GM18508 (cell line): ENCODE measurements around the gene E4F1.
"Not testable (repeated sequence)": the region's sequence is repeated elsewhere in the genome, so short reads cannot be mapped to it uniquely, and the experiment has no call there.

ENCODE experiments used
- ATAC-seq: cut with Tn5 transposase; IDR thresholded peaks from one replicate; pipeline ENCODE4 v1.9.1; 2021; ENCODE audit warnings: moderate number of reproducible peaks; ENCODE audit not compliant: insufficient read depth, unreplicated experiment

E4F1 gene

DNA sequence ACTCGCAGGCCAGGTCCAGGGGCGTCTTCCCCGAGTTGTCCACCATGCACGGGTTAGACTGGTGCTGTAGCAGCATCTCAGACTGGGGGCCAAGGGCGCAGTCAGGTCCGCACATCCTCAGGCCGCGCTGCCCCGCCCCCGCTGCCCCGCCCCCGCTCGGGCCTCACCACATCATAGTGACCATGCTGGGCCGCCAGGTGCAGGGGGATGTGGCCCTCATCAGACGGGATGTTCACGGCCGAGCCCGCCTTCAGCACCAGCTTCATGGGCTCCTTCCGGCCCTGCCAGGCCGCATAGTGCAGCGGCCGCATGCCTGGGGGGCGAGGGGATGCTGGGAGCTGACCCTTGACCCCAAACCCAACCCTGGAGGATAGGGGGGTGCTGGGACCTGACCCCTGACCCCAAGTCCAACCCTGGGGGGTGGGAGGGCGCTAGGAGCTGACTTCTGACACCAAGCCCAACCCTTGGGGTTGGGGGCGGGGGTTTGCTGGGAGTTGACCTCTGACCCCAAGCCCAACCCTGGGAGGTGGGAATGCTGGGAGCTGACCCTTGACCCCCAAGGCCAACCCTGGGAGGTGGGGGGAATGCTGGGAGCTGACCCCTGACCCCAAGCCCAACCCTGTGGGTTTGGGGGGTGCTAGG, 34.0 kb upstream of the E4F1 start:
- no peak for ATAC-seq

- ATAC-seq: no peak
These were observed 33.3 kb upstream of the E4F1 start for GRCh38 chr16:2190002-2190658.

- no peak for ATAC-seq
These were observed 32.5 kb upstream of the E4F1 start for GRCh38 chr16:2190659-2191445.

- ATAC-seq: no peak
These were observed 32.0 kb upstream of the E4F1 start for GRCh38 chr16:2191446-2191706.

DNA sequence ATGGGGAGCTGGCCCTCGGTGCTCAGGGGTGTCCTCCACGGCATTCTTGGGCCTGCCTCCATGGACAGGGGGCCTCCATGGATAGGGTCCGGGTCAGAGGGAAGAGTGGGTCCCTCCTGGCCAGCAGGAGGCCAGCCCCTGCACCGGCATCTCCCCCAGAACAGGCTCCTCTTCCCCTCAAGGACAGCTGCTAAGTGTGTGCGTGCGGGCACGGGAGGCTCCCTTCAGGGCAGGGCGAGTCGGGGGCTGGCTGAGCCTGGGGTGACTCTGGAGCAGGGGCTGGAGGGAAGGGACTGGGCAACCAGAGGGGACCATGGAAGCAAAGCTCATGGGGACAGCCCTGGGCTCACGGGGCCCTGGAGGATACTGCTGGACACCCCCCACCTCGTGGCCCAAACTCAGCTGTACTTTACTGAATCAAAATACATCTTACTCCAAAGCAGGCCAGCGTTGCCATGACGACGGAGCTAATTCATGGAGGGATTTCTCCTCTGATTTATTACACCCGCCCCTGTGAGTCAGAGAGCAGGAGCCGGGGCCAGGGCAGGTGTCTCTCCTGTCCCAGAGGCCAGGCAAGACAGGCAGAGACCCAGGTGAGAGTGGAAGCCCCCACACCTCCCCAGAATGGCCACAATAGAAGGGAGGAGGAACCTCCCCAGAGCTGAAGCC, 29.1 kb upstream of the E4F1 start:
- no peak for ATAC-seq

- no peak for ATAC-seq
These were observed 28.5 kb upstream of the E4F1 start for GRCh38 chr16:2194852-2195321.

DNA sequence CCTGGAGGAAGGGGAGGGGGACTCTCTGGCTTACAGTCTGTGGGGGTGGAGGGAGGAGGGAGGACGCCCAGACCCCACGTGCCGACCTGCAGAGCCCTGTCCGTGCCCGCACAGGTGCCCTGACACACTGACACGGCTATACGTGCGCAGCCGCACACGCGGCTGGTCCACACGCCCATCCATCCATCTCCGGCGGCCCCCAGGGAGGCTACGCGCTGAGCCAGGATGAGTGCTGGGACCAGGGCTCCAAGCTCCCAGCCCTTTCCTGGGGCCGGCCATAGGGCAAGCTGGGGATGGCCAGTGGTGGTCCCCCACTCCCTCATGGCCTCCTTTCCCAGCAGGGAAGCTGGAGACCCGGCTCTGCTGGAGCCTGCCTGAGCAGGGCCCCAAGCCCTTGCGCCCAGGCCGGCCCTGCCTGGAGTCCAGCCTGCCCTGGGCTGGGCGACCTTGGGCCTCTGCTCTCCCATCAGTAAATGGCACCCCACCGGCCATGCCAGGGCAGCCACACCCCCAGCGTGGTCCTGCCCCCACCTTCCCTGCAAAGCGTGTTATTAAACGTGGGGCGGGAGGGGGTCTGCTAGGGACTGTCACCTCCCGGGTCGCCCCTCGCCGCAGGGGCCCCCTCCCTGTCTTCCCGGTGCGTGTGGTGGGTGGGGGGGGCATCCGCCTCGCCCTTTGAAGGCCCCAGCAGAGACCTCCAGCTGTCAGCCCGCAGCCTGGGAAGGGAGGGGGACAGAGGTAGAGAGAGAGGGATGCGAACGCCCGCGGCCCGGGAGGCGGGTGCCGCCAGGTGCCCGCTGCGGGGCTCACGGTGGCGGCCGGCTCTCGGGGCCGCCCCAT, 27.8 kb upstream of the E4F1 start:
- no peak for ATAC-seq

DNA sequence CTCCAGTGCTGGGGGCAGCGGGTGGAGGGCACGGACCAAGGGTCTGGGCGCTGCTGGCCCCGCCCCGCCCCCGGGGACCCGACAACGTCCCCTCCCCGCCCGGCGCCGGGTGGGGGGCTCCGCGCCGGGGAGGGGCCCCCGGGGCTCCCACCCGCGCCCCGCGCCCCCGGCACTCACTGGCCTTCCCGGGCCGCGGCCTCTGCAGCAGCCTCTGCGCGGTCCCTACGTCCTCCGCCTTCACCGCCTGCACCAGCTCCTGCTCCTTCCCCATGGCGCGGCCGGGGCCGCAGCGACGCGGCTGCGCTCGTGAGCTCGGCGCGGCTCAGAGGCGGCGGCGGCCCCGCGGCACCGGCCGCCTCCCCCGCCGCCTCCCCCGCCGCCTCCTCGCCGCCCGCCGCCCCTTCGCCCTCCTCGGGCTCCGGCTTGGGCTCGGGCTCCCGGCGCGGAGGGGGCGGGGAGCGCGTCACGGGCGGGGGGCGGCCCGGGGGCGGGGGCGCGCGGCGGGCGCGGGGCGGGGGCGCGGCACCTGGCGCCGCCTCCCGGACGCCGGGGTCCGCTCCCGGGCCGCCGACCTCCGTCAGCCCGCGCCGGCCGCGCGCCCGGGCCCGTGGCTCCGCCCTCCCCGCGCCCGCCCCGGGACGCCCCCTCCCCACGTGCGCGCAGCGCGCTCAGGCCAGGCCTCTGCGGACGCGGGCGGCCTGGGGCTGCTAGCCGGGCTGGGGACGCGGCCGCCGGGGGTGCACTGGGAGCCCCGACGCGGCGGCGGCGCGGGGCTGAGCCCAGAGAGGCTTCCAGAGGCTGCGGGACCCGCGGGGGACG, 27.0 kb upstream of the E4F1 start, which contains the start of gene CASKIN1:
Gene CASKIN1 (minus strand): TSS at position 444 of the 819 bp plus-strand sequence. CDS start 173 bp downstream, at position 271.
- no peak for ATAC-seq

GRCh38 chr16:2196981-2197511, 26.3 kb upstream of the E4F1 start:
- no peak for ATAC-seq

DNA sequence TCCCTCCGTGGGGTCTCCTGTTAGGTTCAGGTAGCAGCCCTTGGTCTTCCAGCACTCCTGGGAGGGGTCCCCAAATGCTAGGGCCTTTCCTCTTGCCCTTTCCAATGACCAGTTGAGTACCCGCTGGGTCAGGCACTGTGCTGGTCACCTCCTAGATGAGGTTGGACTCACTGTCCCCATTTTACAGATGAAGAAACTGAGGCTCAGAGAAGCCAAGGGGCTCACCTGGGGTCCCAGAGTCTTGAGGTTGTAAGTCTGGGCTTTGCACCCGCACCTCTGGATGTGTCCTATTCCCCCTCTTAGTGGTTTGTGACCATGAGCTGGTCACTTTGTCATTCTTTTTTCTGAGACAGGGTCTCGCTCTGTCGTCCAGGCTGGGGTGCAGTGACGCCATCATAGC, 25.6 kb upstream of the E4F1 start:
- ATAC-seq: no peak

DNA sequence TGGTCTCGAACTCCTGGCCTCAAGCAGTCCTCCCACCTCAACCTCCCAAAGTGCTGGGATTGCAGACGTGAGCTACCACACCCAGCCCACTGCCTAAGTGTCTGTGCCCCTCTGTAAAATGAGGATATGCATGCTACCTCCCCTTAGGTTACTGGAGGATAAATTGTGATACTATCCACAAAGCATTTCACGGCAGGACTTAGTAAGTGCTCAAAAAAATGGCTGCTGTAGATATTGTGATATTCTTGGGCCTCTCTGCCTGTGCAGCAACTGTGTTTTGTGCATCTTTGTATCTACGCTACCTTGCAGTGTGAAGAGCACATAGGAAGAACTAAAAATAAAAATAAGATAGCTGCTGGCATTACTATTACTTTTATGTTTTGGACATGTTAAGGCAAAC, 25.1 kb upstream of the E4F1 start:
- ATAC-seq: no peak

DNA sequence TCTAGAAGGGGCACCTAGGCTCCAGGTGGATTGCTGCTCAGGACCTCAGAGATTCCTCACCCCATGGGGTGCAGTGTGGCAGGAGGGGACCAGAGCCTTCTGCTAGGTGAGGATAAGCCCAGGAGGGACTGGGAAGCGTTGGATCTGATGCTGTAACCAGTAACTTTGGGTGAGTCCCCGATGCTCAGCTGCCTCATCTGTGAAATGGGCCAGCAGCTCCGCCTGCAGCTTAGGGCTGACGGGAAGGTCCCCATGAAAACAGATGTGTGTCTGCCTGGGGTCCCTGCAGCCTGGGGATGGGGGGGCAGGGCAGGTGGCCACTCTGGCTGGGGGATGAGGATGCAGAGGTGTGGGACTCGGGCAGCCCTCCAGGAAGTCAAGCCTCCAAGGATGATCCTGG, 24.3 kb upstream of the E4F1 start:
- ATAC-seq: no peak

- no peak for ATAC-seq
These were observed 23.7 kb upstream of the E4F1 start for GRCh38 chr16:2199621-2200139.

GRCh38 chr16:2200313-2200712, 23.1 kb upstream of the E4F1 start:
- no peak for ATAC-seq

DNA sequence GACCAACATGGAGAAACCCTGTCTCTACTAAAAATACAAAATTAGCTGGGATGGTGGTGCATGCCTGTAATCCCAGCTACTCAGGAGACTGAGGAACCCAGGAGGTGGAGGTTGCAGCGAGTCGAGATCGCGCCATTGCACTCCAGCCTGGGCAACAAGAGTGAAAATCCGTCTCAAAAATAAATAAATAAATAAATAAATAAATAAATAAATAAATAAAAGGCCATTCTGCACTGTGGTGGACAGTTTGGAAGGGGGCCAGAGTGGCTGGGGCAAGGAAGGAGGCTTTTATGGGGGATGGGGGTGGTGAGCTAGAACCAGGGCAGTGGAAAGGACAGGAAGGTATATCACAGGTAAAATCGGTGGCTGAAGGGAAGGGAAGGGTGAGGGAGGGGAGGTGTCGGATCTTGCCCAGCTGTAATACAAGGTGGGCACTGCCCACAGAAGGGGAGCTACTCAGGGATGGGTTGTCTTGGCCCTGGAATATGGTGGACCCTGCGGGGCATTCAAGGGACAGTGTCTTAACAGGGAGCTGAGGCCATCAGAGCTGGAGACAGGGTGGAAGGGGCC, 20.2 kb upstream of the E4F1 start:
- not testable (repeated sequence) for ATAC-seq

DNA sequence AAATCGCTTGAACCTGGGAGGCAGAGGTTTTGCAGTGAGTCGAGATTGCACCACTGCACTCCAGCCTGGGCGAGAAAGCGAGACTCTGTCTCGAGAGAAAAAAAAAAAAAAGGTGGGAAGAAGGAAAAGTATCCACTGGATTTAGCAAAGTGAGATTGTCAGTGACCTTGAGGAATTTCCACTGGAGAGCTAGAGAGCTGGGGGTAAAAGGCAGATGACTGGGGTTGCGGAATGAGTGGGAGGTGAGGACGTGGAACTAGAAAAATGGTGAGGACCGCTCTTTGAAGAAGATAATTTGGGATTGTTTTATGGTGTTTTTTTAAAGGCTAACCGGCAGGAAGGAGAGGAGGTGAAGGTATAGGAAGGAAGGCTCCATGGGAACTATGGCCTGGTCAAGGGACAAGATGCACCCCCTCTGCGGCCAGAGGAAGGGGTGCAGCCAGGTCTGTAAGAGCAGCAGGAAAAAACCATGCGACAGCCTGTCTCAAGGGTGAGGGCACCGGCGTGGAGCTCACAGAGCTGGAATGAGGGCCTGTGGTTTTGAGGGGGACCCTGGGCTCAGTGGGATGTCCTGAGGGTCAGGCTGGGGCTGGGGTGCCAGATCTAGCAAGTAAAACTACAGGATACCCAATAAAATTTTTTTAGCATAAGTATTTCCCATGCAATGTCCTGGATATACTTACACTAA, 18.8 kb upstream of the E4F1 start:
- ATAC-seq: no peak

DNA sequence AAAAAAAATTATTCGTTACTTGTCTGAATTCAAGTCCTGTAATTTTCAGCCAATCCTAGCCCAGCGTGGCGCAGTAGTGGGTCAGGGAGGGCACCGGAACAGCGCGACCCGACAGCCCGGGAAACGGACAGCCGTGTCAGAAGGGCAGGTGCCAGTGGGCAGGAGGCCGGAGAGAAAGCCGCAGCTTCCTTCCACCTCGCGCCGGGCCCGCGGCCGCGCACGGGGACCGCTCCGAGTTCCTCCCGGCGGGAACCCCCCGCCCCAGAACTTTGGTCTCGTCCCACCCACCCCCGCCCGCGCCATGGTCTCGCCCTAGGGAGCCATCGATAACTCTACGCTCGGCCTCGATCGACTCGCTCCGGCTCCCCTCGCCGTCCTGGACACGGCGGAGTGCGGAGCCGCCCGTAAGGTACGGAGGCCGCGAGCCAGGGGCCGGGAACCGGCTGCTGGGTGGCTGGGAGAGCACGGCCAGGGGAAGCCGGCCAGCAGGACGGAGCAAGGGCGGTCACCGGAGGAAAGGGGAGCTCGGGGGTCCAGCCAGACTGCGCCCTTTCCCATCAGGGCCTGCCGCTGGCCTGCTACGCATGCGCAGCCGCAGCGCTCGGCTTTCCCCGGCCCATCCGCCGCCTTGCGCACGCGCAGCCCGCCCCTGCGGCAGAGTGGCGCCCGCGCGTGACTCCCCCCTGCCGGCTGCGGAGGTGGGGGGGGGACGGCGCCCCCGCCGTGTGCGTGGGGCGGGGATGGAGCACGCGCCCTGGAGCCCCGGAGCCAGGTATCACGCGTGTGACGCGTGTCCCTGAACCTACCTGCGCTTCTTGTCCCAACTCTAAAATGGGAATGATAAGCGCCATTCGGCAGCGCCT, 18.1 kb upstream of the E4F1 start, which contains the start of gene MLST8:
Gene MLST8 (plus strand): TSS at position 351 of the 863 bp plus-strand sequence. CDS start 632 bp downstream, outside the sequence.
- peak; percentile 41 for ATAC-seq
